ENCODE results near the gene KAZN.

GRCh38 chr1:15075175-15075574 is 476.7 kb downstream of the KAZN start:
- TF ChIP-seq CTCF (IDR thresholded peaks at IDR 0.05; ENCODE audit: poor library complexity, severe bottlenecking) (no peak), POLR2AphosphoS5 (IDR thresholded peaks at IDR 0.05) (no peak)
